Mammary epithelial cell (primary cell): ENCODE data around the gene IER5L.

ENCODE experiments used
- EZH2 ChIP-seq: IDR thresholded peaks from 2 replicates; pipeline ENCODE4 v1.6.1; 2012; ENCODE audit warnings: low read length, inconsistent platforms, borderline replicate concordance
- TF ChIP-seq, protein P1 (sequence below), 2 donors: IDR thresholded peaks in 1 of 2; conservative IDR thresholded peaks in 1 of 2; 2 replicates each; pipeline ENCODE4 v1.5.1; 2011 to 2012; ENCODE audit warnings: inconsistent platforms in 2 of 2, low read length in 2 of 2, mild to moderate bottlenecking in 2 of 2, control low read depth in 1 of 2, low read depth in 1 of 2; ENCODE audit not compliant: insufficient read depth in 1 of 2; ENCODE audit errors: extremely low read depth in 1 of 2

DNA sequence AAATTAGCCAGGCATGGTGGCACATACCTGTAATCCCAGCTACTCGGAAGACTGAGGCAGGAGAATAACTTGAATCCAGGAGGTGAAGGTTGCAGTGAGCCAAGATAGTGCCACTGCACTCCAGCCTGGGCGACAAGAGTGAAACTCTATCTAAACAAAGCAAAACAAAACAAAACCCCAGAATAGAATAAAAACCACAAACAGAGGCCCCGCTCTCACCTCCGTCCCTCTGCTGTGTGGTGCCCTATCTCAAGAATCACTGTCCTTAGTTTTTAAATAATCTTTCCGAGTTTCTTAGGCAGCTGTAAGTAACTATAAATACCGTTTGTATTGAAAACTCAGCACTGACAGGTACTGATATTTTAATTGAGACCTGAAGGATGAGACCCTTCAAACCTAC lies 42.7 kb upstream of the IER5L start:
- TF ChIP-seq, protein P1, sequence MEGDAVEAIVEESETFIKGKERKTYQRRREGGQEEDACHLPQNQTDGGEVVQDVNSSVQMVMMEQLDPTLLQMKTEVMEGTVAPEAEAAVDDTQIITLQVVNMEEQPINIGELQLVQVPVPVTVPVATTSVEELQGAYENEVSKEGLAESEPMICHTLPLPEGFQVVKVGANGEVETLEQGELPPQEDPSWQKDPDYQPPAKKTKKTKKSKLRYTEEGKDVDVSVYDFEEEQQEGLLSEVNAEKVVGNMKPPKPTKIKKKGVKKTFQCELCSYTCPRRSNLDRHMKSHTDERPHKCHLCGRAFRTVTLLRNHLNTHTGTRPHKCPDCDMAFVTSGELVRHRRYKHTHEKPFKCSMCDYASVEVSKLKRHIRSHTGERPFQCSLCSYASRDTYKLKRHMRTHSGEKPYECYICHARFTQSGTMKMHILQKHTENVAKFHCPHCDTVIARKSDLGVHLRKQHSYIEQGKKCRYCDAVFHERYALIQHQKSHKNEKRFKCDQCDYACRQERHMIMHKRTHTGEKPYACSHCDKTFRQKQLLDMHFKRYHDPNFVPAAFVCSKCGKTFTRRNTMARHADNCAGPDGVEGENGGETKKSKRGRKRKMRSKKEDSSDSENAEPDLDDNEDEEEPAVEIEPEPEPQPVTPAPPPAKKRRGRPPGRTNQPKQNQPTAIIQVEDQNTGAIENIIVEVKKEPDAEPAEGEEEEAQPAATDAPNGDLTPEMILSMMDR (conservative IDR thresholded peaks at IDR 0.05 in 1 of 2, IDR thresholded peaks at IDR 0.05 in 1 of 2; ENCODE audit: extremely low read depth in 1 of 2, insufficient read depth in 1 of 2, low read depth in 1 of 2, low read length in 2 of 2) = no peak
- TF ChIP-seq EZH2 = no peak
